ENCODE data around the gene WDR5. TPM values are rescaled to one million over a fixed set of nuclear protein-coding genes. Genes with fewer than 3 reads are reported as not detected.

Gene WDR5
- total and polyA plus RNA-seq, 9 of the 15 experiments (the other 6 are each of a cell fraction or from before 2014, with no cell fraction given): 3.0 to 56.8 (median 38.6) TPM

DNA sequence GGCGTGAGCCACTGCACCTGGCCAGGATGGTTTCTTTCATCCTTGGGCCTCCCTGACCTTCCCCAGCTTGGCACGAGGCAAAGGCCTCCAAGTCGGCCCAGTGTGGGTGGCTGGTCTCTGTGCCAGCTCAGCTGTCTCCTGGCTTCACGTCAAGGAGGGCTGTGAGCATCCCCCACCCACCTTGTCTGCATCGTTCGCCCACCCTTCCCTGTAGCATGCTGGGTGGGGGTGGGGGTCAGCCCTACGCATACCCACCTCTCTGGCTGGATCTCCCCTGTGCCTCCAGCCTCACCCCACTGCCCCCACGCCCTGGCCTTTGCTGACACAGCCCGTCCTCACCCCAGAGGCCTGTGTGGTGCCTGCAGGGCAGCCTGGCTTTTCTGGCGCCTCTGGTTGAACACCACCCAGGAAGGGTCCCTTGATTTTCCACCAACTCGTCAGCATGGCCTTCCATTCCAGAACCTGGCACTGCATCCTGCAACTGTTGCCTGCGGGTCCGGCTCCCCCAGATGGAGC is 8.8 kb upstream of the WDR5 start:
- Histone ChIP-seq H3K79me2 (ENCODE audit: control insufficient read depth, insufficient read depth, low read length) (no peaks in the 10 kb centered on the region), H3K36me3 (ENCODE audit: control insufficient read depth, insufficient read depth, low read length) (no peaks in the 10 kb centered on the region), H3K4me1 (replicated peaks in 1 of 2; ENCODE audit: control insufficient read depth in 2 of 2, insufficient read depth in 2 of 2, low read length in 2 of 2) (peaks cover 3 to 23% of the 10 kb centered on the region in 2 experiments; a peak in 2 of 5 replicates), H3K27ac (ENCODE audit: extremely low read depth, low read depth, low read length) (no peak overlapping the region), H3K4me3 (no peak overlapping the region), H4K20me1 (replicated peaks; ENCODE audit: control insufficient read depth, insufficient read depth, low read length) (no peaks in the 10 kb centered on the region; the same call in 1 of the 2 replicates), H3K9me1 (ENCODE audit: control insufficient read depth, insufficient read depth, low read length) (no peaks in the 10 kb centered on the region), H3K27me3 (ENCODE audit: control insufficient read depth in 2 of 2, insufficient read depth in 2 of 2, low read length in 2 of 2) (peaks cover 28 to 50% of the 10 kb centered on the region in 2 experiments; a peak in 4 of 5 replicates), H3K9me3 (replicated peaks; ENCODE audit: control insufficient read depth, insufficient read depth, low read depth, low read length) (no peaks in the 10 kb centered on the region), H3K4me2 (ENCODE audit: insufficient read depth, low read length) (no peak overlapping the region), H3K9ac (ENCODE audit: insufficient read depth in 1 of 2, low read depth in 2 of 2, low read length in 2 of 2) (no peak overlapping the region), H2AFZ (ENCODE audit: low read depth, low read length) (no peak overlapping the region)
- 13% methylated on average over 10 of the region's 13 CpGs for WGBS (ENCODE audit: insufficient coverage, low coverage, missing lambda C conversion rate)
- DNase-seq (ENCODE audit: extremely low read depth in 1 of 4, low spot score in 3 of 4) (no peak), ATAC-seq (no peak), FAIRE-seq (no peak)
- no TSS peak for BruUV-seq (replicated peaks)
- intact Hi-C loops (cut with micrococcal nuclease): no loop called here
- POLR2A ChIA-PET: interaction anchor here (0.7 to 1.4 kb wide), 2 partner anchors 9 to 61 kb away, joined by 3 read pairs; partner anchors contain the start of gene WDR5
- in situ Hi-C loops (cut with MboI): no loop called here
- CTCF ChIA-PET (ENCODE audit: low intra/inter-chr PET ratio): no interaction called here
- TF ChIP-seq KLF1 (tag; IDR thresholded peaks at IDR 0.05) (no peak), NCOA2 (IDR thresholded peaks at IDR 0.05; ENCODE audit: partially characterized antibody in 2 of 2) (no peak), EZH2 (IDR thresholded peaks at IDR 0.05; ENCODE audit: borderline replicate concordance, low read depth, low read length) (no peak), ZNF217 (CRISPR knock-in tag; IDR thresholded peaks at IDR 0.05) (no peak), KAT2B (IDR thresholded peaks at IDR 0.05; ENCODE audit: low read depth, low read length) (no peak), RHOXF2B (CRISPR knock-in tag; conservative IDR thresholded peaks at IDR 0.05) (no peak), FOXK2 (conservative IDR thresholded peaks at IDR 0.05 in 1 of 2, IDR thresholded peaks at IDR 0.05 in 1 of 2; ENCODE audit: low read depth in 2 of 2) (no peak), LCOR (CRISPR knock-in tag; IDR thresholded peaks at IDR 0.05) (no peak), HDAC1 (IDR thresholded peaks at IDR 0.05) (no peak), CBFA2T3 (IDR thresholded peaks at IDR 0.05) (no peak), PHTF2 (CRISPR knock-in tag; IDR thresholded peaks at IDR 0.05) (no peak), ZNF699 (CRISPR knock-in tag; IDR thresholded peaks at IDR 0.05; ENCODE audit: insufficient replicate concordance) (no peak), HDAC8 (tag; IDR thresholded peaks at IDR 0.05) (no peak)
- TF ChIP-seq, protein P1, sequence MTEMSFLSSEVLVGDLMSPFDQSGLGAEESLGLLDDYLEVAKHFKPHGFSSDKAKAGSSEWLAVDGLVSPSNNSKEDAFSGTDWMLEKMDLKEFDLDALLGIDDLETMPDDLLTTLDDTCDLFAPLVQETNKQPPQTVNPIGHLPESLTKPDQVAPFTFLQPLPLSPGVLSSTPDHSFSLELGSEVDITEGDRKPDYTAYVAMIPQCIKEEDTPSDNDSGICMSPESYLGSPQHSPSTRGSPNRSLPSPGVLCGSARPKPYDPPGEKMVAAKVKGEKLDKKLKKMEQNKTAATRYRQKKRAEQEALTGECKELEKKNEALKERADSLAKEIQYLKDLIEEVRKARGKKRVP (CRISPR knock-in tag; IDR thresholded peaks at IDR 0.05): no peak
- TF ChIP-seq, protein P2, sequence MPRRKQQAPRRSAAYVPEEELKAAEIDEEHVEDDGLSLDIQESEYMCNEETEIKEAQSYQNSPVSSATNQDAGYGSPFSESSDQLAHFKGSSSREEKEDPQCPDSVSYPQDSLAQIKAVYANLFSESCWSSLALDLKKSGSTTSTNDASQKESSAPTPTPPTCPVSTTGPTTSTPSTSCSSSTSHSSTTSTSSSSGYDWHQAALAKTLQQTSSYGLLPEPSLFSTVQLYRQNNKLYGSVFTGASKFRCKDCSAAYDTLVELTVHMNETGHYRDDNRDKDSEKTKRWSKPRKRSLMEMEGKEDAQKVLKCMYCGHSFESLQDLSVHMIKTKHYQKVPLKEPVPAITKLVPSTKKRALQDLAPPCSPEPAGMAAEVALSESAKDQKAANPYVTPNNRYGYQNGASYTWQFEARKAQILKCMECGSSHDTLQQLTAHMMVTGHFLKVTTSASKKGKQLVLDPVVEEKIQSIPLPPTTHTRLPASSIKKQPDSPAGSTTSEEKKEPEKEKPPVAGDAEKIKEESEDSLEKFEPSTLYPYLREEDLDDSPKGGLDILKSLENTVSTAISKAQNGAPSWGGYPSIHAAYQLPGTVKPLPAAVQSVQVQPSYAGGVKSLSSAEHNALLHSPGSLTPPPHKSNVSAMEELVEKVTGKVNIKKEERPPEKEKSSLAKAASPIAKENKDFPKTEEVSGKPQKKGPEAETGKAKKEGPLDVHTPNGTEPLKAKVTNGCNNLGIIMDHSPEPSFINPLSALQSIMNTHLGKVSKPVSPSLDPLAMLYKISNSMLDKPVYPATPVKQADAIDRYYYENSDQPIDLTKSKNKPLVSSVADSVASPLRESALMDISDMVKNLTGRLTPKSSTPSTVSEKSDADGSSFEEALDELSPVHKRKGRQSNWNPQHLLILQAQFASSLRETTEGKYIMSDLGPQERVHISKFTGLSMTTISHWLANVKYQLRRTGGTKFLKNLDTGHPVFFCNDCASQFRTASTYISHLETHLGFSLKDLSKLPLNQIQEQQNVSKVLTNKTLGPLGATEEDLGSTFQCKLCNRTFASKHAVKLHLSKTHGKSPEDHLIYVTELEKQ (CRISPR knock-in tag; IDR thresholded peaks at IDR 0.05): no peak
- TF ChIP-seq, protein P3, sequence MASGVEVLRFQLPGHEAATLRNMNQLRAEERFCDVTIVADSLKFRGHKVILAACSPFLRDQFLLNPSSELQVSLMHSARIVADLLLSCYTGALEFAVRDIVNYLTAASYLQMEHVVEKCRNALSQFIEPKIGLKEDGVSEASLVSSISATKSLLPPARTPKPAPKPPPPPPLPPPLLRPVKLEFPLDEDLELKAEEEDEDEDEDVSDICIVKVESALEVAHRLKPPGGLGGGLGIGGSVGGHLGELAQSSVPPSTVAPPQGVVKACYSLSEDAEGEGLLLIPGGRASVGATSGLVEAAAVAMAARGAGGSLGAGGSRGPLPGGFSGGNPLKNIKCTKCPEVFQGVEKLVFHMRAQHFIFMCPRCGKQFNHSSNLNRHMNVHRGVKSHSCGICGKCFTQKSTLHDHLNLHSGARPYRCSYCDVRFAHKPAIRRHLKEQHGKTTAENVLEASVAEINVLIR (CRISPR knock-in tag; IDR thresholded peaks at IDR 0.05): no peak
- TF ChIP-seq, protein P4, sequence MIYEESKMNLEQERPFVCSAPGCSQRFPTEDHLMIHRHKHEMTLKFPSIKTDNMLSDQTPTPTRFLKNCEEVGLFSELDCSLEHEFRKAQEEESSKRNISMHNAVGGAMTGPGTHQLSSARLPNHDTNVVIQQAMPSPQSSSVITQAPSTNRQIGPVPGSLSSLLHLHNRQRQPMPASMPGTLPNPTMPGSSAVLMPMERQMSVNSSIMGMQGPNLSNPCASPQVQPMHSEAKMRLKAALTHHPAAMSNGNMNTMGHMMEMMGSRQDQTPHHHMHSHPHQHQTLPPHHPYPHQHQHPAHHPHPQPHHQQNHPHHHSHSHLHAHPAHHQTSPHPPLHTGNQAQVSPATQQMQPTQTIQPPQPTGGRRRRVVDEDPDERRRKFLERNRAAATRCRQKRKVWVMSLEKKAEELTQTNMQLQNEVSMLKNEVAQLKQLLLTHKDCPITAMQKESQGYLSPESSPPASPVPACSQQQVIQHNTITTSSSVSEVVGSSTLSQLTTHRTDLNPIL (CRISPR knock-in tag; IDR thresholded peaks at IDR 0.05): no peak

Data from K562 (cell line).